NCI-H345 (cell line): Measurements from ENCODE around the gene SCN3B.
A peak's percentile ranks its signal among the peaks of the same experiment; 100 is the strongest.

Experiments used
- DNase-seq: peaks from one replicate; lab custom pipeline; 2025; lab: John Stamatoyannopoulos, UW

The SCN3B gene

DNA sequence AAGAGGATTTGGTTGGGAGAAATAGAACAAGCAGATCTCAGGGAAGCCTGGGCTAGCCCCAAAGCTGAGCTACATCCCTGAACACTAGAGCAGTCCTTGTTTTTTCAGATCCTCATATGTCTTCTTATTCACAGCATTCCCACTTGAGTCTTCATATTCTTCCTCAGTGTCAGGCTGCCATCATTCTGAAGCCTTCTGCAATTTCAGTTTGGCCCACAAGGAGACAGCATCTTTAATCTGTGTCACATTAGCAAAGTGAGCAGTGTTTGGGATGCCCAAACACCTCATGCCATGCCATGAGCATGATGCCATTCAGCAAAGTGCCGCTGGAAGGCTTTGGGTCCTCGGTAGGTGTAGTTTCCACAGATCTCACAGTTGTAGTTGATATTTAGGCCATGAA, 56.6 kb downstream of the SCN3B start:
- no peak for DNase-seq

GRCh38 chr11:123594921-123595320, 59.5 kb downstream of the SCN3B start:
- no peak for DNase-seq

DNA sequence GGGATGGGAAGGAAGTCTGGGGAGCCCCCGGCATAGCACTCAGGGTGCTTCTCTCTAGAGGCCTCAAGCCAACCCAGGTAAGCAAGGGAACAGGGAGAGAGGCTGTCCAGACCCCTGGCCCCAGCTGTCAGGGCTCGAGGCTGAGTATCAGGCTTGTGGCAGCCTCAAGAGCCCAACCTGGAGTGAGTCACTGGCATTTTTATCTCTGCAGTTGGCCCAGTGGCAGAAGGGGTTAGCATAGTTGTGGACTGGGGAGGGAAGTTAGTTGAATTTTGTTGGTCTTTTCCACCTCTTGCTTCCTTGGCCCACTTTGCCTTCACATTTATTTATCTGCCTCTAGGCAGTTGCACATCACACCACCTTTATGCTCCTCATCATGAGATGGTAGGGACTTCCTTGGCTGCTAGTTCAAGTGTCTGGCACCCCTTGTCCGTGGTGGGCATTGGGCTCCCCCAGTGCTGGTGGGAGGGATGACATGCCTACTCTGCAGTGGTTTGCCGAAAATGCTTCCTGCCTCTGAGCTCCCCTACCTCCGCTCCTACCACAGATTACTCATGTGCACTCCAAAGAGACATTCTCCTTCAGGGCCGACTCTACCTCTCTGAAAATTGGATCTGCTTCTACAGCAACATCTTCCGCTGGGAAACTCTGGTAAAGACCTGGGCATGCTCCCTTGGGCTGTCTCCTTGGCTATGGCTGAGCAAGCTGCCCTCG, 60.1 kb downstream of the SCN3B start:
- DNase-seq, result no peak

DNA sequence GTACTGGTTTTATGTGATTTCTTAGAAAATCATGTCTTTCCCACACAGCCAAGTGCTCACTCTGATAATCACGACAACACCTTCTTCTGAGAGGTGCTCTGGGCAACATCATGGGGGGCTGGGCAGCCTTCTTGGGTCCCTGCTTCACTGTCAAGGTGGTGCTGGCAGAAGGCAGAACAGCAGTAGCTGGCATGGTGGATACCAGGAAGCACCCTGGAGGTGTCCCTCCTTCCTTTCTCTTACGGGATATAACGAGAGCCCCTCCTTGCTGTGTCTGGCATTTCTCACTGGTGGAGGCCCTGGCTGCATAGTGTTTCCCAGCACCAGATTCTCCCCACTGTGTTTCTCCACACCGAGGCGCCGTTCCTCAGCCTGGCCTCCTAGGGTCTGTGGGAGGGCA, 60.9 kb downstream of the SCN3B start:
- DNase-seq, result no peak

DNA sequence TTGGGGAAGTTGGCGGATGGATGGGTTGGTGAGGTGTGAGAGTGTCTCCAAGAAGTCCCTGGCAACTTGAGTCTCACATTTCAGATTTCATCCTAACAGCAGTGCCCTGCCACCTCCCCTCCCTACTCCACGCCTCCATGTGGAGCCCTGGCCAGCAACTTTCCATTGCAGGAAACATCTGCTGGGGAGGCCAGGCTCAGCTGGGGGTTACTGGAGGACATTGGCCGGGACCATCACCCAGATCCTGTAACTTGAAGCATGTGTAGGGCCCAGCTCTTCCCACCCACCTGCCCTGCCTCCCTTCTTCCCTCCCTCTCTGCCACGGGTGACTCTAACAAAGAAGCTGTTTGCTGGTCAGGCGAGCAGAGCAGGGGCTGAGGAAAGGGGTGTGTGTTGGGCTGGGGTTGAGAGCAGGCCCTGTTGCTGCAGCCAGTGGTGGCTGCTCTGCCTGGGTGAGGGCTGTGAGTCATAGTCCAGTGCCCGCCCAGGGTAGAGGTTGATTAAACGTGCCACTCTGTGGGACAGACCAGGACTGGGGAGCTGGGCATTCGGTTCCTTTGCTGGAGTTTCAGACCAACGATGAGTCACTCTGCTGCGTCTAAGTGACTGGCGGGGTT, 64.0 kb downstream of the SCN3B start:
- no peak for DNase-seq

- DNase-seq, result no peak
These were observed 65.6 kb downstream of the SCN3B start for GRCh38 chr11:123588864-123589262.

DNA sequence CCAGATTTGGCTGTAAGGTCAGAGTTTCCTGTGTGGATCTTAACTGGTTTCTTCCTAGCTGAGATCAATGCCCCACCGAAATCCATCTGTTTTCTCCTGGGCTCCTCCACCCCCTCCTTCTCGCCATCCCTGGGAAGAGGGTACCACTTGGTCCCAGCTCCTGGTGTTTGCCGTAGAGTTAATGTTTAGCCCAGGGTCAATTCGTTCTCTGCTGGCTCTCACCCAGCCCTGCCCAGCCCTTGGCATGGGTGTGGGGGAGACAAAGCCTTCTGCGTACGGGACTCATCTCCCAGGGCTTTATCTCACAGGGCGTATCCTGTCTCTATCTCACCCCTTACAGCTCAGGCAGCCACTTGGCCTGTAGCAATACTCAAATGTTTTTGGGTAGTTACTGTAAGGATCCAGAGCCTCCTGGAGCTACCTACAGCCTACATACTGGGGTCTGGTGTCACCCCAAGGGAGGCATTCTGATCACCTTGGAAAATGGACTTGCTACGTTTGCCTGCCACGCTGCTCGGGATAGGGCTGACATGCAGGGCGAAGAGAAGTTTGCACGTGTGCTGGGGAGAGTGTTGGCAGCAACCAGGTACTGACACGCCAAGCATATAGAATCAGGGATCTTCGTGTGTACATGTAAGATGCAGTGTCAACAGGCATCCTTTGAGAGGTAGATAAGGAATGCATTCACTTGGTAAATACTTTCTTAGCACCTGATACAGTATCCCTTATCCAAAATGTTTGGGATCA, 66.1 kb downstream of the SCN3B start:
- no peak for DNase-seq

- no peak for DNase-seq
These were observed 66.9 kb downstream of the SCN3B start for GRCh38 chr11:123587559-123587958.

GRCh38 chr11:123587044-123587443, 67.4 kb downstream of the SCN3B start:
- DNase-seq, result no peak

- DNase-seq, result no peak
These were observed 67.9 kb downstream of the SCN3B start for GRCh38 chr11:123586568-123586967.

GRCh38 chr11:123585706-123586105, 68.7 kb downstream of the SCN3B start:
- DNase-seq, result no peak

GRCh38 chr11:123585206-123585605, 69.2 kb downstream of the SCN3B start:
- no peak for DNase-seq

DNA sequence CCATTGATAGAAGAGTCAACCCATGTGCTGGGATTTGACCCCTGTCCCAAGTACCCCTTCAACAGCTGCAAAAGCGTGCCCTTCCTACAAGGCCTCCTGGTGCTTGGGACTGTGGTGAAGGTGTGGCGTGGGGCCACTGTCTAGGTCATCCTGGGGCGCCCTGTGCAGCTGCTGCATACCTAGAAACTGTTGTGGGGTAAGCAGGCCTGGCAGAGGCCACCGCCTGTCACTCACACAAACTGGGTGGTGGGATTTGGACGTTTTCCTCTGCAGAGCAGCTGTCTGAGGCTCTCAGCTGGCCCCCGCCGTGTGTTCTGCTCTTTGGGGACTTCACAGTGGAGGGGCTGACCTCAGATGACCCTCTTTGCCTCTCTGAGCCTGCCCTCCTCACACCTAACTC, 69.7 kb downstream of the SCN3B start:
- no peak for DNase-seq

DNA sequence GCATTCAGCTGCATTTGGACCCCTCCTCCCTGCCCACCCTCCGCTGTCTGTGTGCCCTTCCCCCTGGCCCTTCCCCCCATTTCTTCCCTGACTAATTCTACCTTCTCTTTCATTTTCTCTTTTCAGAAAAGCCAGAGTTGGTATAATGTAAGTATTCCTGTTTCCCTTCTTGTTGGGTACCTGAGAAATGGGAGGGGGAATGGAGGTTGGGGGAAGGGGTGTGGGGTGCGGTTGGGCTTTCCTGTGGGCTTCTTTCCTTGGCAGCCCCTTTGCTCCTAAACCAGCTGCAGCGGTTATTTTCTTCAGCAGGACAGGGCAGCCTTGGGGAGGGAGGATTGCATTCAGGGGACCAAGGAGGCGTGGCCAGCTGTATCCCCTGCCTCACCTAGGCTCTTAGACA, 70.2 kb downstream of the SCN3B start:
- no peak for DNase-seq

GRCh38 chr11:123582992-123583504, 71.4 kb downstream of the SCN3B start:
- DNase-seq, result no peak

DNA sequence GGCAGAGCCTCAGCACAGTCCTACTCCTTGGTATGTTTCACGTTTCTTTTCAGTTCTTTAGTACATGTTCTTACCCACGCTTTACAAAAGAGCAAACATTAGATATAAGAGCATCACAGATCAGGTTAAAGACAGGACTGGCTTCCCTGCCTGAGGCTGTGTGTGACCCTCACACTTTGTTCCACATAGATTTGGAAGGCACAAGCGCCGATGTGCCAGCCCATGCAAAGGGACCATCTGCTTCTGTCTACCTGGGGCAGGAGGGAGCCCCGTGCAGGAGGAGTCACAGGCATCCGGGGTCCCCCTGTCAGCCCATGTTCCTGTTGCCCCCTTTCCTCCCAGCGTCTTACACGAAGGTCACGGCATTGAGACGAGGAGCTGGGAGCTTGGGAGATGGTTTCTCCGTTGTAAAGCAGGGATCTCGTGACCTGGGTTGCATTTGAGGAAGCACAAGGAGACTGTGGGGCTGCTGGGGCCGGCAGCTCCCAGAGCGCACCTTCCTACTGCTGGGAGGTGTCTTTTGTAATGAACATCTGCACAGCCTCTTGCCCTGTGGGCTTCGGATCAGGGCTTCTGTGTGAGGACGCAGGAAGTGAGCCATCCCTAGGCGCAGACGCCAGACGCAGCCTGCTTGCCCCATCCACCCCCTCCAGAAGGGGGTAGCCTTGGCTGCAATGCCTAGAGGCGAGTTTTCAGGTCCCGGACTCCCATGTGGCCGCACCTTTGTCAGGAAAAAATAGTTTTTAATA, 72.6 kb downstream of the SCN3B start:
- no peak for DNase-seq

DNA sequence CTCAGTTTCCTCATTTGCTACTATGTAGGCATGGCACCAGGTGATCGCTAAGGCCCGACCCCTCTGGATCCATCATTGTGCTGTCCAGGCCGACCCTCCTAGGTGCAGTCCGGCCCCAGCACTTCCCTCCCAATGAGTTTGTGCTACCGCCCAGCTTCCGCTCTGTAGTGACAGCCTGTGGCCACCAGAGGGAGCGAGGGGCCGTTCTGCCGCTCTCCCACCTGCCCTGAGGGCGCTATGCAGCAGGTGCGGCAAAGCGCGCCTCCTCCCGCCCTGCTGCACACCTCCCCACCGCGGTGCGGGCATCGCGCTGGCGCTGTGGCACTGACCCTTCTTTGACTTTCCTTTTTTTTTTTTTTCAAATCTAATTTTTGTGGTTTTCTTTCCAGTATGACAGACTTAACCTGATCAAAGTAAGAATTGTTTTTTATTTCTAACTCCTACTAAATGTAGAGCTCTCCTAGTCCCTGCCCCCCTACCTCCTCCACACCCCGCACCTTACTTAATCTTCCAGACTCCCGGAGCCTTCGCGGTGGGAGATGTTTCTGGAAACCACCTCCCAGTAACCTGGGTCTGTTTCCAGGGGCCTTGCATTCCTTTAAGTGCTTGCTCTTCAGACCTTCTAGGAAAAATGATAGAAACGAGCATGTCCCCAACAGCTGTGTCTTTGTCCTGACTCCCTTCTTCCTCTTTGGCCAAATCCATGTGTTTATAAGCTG, 73.7 kb downstream of the SCN3B start:
- peak; percentile 84 for DNase-seq

- no peak for DNase-seq
These were observed 74.3 kb downstream of the SCN3B start for GRCh38 chr11:123580137-123580536.

- DNase-seq, result no peak
These were observed 75.0 kb downstream of the SCN3B start for GRCh38 chr11:123579482-123579812.
